Measurements from ENCODE around the gene CABP1. TPM values are rescaled to one million over a fixed set of nuclear protein-coding genes. Genes with fewer than 3 reads are reported as not detected.
A peak's percentile ranks its signal among the peaks of the same experiment; 100 is the strongest.

Gene CABP1
- total RNA-seq, 4 donors from 2014 or later, result 0.52 to 1.6 (median 0.62) TPM; not detected in 1

- Histone ChIP-seq H3K27ac (peak overlapping the region; percentile 51 to 78 (median 62)), H3K4me1 (peaks cover 39 to 78% of the 10 kb centered on the region in 2 donors), H3K36me3 (peaks cover 0 to 73% of the 10 kb centered on the region in 2 donors), H3K4me3 (no peak overlapping the region), H3K9me3 (no peaks in the 10 kb centered on the region), H3K27me3 (no peaks in the 10 kb centered on the region)
- ATAC-seq, result peak in 1 of 2 donors; percentile 32
- TF ChIP-seq POLR2A (IDR thresholded peaks at IDR 0.05), result no peak
- no peak for TF ChIP-seq CTCF (IDR thresholded peaks at IDR 0.05 in 4 of 5, conservative IDR thresholded peaks at IDR 0.05 in 1 of 5)
- intact Hi-C loops (cut with DNase I; ENCODE audit: low total_unique reads) (no loop called here), in situ Hi-C loops (cut with MboI; ENCODE audit: low sequenced_read_pairs in 4 of 4) (no loop called here)
- no peak for DNase-seq
Observed at GRCh38 chr12:120697344-120697743, 56.9 kb downstream of the CABP1 start.

GRCh38 chr12:120698665-120699064, 58.2 kb downstream of the CABP1 start:
- no peak for DNase-seq
- intact Hi-C loops (cut with DNase I; ENCODE audit: low total_unique reads) (no loop called here), in situ Hi-C loops (cut with MboI; ENCODE audit: low sequenced_read_pairs in 4 of 4) (no loop called here)
- no peak for ATAC-seq
- Histone ChIP-seq H3K4me3 (no peak overlapping the region), H3K9me3 (no peaks in the 10 kb centered on the region), H3K4me1 (peaks cover 29 to 65% of the 10 kb centered on the region in 2 donors), H3K36me3 (peaks cover 0 to 73% of the 10 kb centered on the region in 2 donors), H3K27me3 (no peaks in the 10 kb centered on the region), H3K27ac (peak overlapping the region; percentile 51 to 78 (median 62))
- TF ChIP-seq POLR2A (IDR thresholded peaks at IDR 0.05), result no peak
- TF ChIP-seq CTCF (IDR thresholded peaks at IDR 0.05 in 4 of 5, conservative IDR thresholded peaks at IDR 0.05 in 1 of 5), result no peak

- TF ChIP-seq POLR2A (IDR thresholded peaks at IDR 0.05), result no peak
- TF ChIP-seq CTCF (IDR thresholded peaks at IDR 0.05 in 4 of 5, conservative IDR thresholded peaks at IDR 0.05 in 1 of 5), result no peak
- H3K36me3 ChIP-seq, result peaks cover 0 to 65% of the 10 kb centered on the region in 2 donors
- H3K27me3 ChIP-seq, result no peaks in the 10 kb centered on the region
- intact Hi-C loops (cut with DNase I; ENCODE audit: low total_unique reads), result no loop called here
- peaks cover 29 to 61% of the 10 kb centered on the region in 2 donors for H3K4me1 ChIP-seq
- ATAC-seq (no peak), DNase-seq (no peak)
- in situ Hi-C loops (cut with MboI; ENCODE audit: low sequenced_read_pairs in 4 of 4), result no loop called here
- H3K27ac ChIP-seq, result peak overlapping the region; percentile 12 to 78 (median 62)
- no peaks in the 10 kb centered on the region for H3K9me3 ChIP-seq
- H3K4me3 ChIP-seq, result no peak overlapping the region
Observed at GRCh38 chr12:120699553-120699952, 59.1 kb downstream of the CABP1 start.

GRCh38 chr12:120700886-120701285, 60.5 kb downstream of the CABP1 start:
- intact Hi-C loops (cut with DNase I; ENCODE audit: low total_unique reads), result no loop called here
- peak in 1 of 2 donors; percentile 42 for ATAC-seq
- H3K4me1 ChIP-seq, result peaks cover 29 to 57% of the 10 kb centered on the region in 2 donors

More at GRCh38 chr12:120700886-120701285, 60.5 kb downstream of the CABP1 start:
- TF ChIP-seq CTCF (IDR thresholded peaks at IDR 0.05 in 4 of 5, conservative IDR thresholded peaks at IDR 0.05 in 1 of 5) (no peak), POLR2A (IDR thresholded peaks at IDR 0.05) (no peak)
- no peaks in the 10 kb centered on the region for H3K27me3 ChIP-seq
- DNase-seq, result no peak
- peak overlapping the region; percentile 38 to 78 (median 62) for H3K27ac ChIP-seq
- peaks cover 0 to 51% of the 10 kb centered on the region in 2 donors for H3K36me3 ChIP-seq
- H3K4me3 ChIP-seq, result no peak overlapping the region
- in situ Hi-C loops (cut with MboI; ENCODE audit: low sequenced_read_pairs in 4 of 4), result no loop called here
- H3K9me3 ChIP-seq, result no peaks in the 10 kb centered on the region

Measured in gastrocnemius medialis (tissue), 4 donors.